ENCODE measurements around the gene ANAPC2. TPM values are rescaled to one million over a fixed set of nuclear protein-coding genes. Genes with fewer than 3 reads are reported as not detected.

Gene ANAPC2
- total RNA-seq, 1 donor from 2014 or later: 71.7 TPM

DNA sequence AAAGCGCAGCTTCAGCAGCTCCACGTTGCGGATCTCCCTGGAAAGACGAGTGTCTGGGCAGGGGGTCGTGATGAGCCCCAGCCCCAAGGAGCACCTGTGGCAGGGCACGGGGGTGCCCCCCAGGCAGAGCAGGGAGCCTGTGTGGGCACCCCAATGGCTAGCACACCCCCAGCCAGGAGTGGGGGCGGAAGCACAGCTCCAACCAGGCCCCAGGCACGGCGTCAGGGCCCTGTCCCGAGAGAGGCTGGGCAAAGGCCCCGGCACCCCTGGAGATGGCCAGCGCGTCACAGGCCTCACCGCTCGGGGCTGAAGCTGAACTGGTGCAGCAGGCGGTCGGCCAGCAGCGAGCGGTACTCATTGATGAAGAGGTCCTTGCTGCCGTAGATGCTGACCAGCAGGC lies 7.9 kb downstream of the ANAPC2 start:
- H3K27ac Mint-ChIP-seq (ENCODE audit: unreplicated experiment): no peak overlapping the region
- H3K27me3 Mint-ChIP-seq (ENCODE audit: low read depth): peaks cover 15% of the 10 kb centered on the region
- peaks cover 2% of the 10 kb centered on the region for H3K36me3 Mint-ChIP-seq (ENCODE audit: low read depth)
- no peak for DNase-seq (ENCODE audit: low read depth, low spot score)
- no peak for TF ChIP-seq CTCF (conservative IDR thresholded peaks at IDR 0.05)
- H3K4me1 Mint-ChIP-seq: no peaks in the 10 kb centered on the region
- no peaks in the 10 kb centered on the region for H3K9me3 Mint-ChIP-seq
- H3K4me3 Mint-ChIP-seq: no peak overlapping the region

DNA sequence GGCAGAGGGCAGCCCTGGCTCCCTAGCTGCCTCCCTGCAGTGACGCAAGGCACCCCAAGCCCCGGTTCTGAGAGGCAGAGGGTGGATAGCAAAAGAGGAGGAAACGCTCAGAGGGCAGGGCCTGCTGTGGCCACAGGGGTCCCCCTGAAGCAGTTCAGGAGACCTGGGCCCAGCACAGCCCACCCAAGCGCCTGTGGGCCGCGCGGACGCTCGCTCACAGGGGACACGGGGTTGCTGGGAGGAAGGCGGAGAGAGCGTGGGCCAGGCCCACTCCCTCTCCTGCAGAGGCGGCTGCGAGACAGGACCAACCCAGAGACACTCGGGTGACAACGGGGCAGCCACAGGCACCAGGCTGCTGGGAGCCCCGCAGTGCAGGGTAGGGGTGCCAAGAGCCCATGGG lies 8.6 kb downstream of the ANAPC2 start:
- DNase-seq (ENCODE audit: low read depth, low spot score): no peak
- Mint-ChIP-seq H3K4me1 (no peaks in the 10 kb centered on the region), H3K9me3 (no peaks in the 10 kb centered on the region), H3K36me3 (ENCODE audit: low read depth) (peaks cover 2% of the 10 kb centered on the region), H3K4me3 (no peak overlapping the region), H3K27ac (ENCODE audit: unreplicated experiment) (no peak overlapping the region), H3K27me3 (ENCODE audit: low read depth) (peaks cover 19% of the 10 kb centered on the region)
- TF ChIP-seq CTCF (conservative IDR thresholded peaks at IDR 0.05): no peak

GRCh38 chr9:137178939-137179630 lies 9.3 kb downstream of the ANAPC2 start:
- peak overlapping the region; percentile 75 for H3K27ac Mint-ChIP-seq (ENCODE audit: unreplicated experiment)
- no peak overlapping the region for H3K4me3 Mint-ChIP-seq
- H3K9me3 Mint-ChIP-seq: no peaks in the 10 kb centered on the region
- no peak for DNase-seq (ENCODE audit: low read depth, low spot score)
- TF ChIP-seq CTCF (conservative IDR thresholded peaks at IDR 0.05): no peak
- H3K4me1 Mint-ChIP-seq: no peaks in the 10 kb centered on the region
- H3K27me3 Mint-ChIP-seq (ENCODE audit: low read depth): peaks cover 25% of the 10 kb centered on the region
- peaks cover 2% of the 10 kb centered on the region for H3K36me3 Mint-ChIP-seq (ENCODE audit: low read depth)

DNA sequence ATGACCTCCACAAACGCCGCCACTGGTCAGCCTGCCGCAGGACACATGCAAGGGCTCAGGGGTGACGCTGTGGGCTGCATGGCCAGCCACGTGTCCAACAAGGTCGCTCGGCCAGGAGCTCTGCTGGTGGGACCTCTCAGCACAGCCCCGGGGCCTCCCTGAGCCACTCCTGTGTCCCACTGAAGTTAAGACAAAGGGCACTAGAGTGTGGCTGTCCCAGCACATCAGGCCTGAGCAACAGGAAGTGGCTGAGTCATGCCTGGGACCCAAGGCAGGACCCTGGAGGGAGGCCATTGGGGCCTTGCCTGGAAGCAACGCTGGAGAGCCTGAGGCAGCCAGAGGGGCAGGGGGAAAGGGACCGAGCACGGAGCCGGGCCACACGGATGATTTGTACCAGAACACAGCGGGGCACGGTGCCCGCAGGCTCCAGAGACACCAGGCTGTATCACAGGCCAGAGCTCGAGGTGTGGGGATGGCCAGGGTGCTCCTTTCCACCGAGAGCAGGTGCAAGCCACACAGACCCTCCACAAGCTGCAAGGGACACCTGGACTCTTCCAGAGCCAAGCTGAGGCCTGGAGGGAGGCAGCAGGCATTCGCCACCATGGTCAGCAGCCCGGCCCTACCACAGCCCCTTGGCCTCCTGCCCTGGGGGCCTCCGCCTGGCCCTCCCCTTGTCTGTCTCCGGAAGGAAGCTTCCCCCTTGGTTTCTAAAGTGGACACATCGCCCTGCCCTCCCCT lies 10.0 kb downstream of the ANAPC2 start:
- no peak overlapping the region for H3K27ac Mint-ChIP-seq (ENCODE audit: unreplicated experiment)
- no peak for TF ChIP-seq CTCF (conservative IDR thresholded peaks at IDR 0.05)
- H3K4me3 Mint-ChIP-seq: no peak overlapping the region

DNA sequence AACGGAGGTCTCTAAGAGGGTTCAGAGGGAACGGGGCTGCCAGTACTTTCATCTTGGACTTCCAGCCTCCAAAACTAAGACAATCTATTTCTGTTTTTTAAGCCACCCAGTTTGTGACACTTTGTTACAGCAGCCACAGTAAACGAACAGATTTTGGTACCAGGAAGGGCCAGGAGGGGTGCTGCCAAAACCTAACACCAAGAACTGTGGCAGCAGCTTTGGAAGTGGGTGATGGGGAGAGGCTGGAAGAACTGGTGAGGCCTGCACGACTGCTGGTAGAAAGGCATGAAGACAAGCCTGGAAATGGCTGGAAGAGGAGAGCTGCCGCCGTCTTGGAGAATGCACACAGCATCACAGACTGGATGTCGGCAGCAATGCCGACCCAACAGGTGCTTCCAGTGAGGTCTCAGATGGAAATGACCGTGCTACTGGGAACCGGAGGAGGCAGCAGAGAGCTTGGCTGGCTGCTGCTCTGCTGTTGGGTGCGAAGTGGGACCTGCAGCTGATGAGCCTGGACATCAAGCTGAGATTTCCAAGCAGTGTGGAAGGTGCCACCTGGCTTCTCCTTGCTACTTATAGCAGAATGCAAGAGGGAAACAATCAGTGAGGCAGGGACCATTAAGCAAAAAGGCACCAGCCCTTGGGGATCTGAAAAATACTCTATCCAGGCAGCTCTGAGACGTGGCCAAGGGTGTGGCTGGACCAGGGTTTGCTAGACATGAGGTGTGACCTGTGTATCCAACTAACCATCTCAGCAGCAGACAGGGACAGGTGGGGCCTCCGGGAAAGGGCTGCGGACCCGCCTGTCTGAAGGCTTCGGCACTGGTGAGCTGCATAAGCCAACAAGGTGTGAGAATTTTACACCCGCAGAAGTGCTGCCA lies 11.8 kb downstream of the ANAPC2 start:
- Mint-ChIP-seq H3K4me3 (peak overlapping the region; percentile 7), H3K4me1 (no peaks in the 10 kb centered on the region), H3K27me3 (ENCODE audit: low read depth) (peaks cover 46% of the 10 kb centered on the region), H3K9me3 (no peaks in the 10 kb centered on the region), H3K36me3 (ENCODE audit: low read depth) (peaks cover 2% of the 10 kb centered on the region), H3K27ac (ENCODE audit: unreplicated experiment) (no peak overlapping the region)
- peak; percentile 63 for TF ChIP-seq CTCF (conservative IDR thresholded peaks at IDR 0.05)
- no peak for DNase-seq (ENCODE audit: low read depth, low spot score)

More for the DNA sequence above, 10.0 kb downstream of the ANAPC2 start:
- Mint-ChIP-seq H3K36me3 (ENCODE audit: low read depth) (peaks cover 2% of the 10 kb centered on the region), H3K27me3 (ENCODE audit: low read depth) (peaks cover 32% of the 10 kb centered on the region), H3K4me1 (no peaks in the 10 kb centered on the region), H3K9me3 (no peaks in the 10 kb centered on the region)
- DNase-seq (ENCODE audit: low read depth, low spot score): no peak

Data from neural crest cell (in vitro differentiated cells).